ENCODE data around the gene SAP30BP. TPM values are rescaled to one million over a fixed set of nuclear protein-coding genes. Genes with fewer than 3 reads are reported as not detected.

The SAP30BP gene
- total RNA-seq, 1 experiment from 2014 or later = 80.3 TPM

DNA sequence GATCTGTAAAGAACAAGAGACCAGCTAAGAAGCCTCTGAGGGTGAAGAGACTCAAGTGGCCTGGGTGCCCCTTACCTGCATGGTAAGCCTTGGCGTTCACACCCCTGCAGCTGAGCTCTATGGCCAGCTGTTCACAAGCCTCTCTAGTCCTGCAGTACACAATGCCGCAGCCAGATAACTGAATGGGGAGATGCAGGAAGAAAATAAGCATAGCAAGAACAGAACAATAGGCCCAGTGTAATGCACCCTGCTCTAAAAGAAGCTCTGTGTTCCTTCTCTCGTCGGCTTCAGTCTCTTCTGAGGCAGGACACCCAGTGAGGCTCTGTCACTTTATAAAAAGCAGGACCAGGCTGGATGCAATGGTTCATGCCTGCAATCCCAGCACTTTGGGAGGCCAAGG, 5.6 kb upstream of the SAP30BP start:
- H3K36me3 ChIP-seq (ENCODE audit: low read depth) = peaks cover 4% of the 10 kb centered on the region; the same call in 1 of the 2 replicates
- H3K27ac ChIP-seq = no peak overlapping the region
- no peaks in the 10 kb centered on the region for H3K9me3 ChIP-seq (ENCODE audit: insufficient read depth, low read depth)
- intact Hi-C loops (cut with micrococcal nuclease; ENCODE audit: unreplicated experiment) = no loop called here
- ChIA-PET CTCF (no interaction called here), POLR2A (ENCODE audit: unreplicated experiment) (no interaction called here)
- no peaks in the 10 kb centered on the region for H3K9me2 ChIP-seq (ENCODE audit: insufficient read depth)
- H2AFZ ChIP-seq = no peak overlapping the region
- no TSS peak for BruUV-seq (replicated peaks)
- no peak overlapping the region for H3K4me3 ChIP-seq
- peaks cover 7% of the 10 kb centered on the region for H3F3A ChIP-seq (ENCODE audit: insufficient read depth, low read depth)
- peaks cover 16% of the 10 kb centered on the region for H3K79me2 ChIP-seq (ENCODE audit: low read depth)
- H3K4me1 ChIP-seq (replicated peaks; ENCODE audit: insufficient read depth) = peaks cover 9% of the 10 kb centered on the region
- no peak for DNase-seq
- TF ChIP-seq EZH2 (IDR thresholded peaks at IDR 0.05; ENCODE audit: low read depth) = no peak
- TF ChIP-seq, protein P1, sequence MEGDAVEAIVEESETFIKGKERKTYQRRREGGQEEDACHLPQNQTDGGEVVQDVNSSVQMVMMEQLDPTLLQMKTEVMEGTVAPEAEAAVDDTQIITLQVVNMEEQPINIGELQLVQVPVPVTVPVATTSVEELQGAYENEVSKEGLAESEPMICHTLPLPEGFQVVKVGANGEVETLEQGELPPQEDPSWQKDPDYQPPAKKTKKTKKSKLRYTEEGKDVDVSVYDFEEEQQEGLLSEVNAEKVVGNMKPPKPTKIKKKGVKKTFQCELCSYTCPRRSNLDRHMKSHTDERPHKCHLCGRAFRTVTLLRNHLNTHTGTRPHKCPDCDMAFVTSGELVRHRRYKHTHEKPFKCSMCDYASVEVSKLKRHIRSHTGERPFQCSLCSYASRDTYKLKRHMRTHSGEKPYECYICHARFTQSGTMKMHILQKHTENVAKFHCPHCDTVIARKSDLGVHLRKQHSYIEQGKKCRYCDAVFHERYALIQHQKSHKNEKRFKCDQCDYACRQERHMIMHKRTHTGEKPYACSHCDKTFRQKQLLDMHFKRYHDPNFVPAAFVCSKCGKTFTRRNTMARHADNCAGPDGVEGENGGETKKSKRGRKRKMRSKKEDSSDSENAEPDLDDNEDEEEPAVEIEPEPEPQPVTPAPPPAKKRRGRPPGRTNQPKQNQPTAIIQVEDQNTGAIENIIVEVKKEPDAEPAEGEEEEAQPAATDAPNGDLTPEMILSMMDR (conservative IDR thresholded peaks at IDR 0.05) = no peak
- H3K27me3 ChIP-seq (ENCODE audit: insufficient read depth, low read depth) = no peaks in the 10 kb centered on the region
- no peaks in the 10 kb centered on the region for H4K20me1 ChIP-seq (ENCODE audit: insufficient read depth)
- no peak overlapping the region for H3K4me2 ChIP-seq

DNA sequence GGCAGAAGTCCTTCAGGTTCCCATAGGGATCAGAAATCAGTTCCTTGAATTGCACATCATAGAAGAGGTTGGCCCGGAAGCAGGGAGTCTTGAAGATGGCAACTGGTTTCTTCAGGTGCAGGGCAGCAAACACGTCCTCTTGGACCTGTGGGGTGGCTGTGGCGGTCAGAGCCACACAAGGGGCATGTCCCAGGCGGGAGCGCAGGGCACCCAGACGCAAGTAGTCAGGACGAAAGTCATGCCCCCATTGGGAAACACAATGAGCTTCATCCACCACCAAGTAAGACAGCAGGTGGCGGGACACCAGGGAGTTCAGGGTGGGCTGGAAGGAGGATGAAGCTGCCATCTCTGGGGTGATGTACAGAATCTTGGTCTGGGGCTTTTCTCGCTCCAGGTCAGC, 4.6 kb upstream of the SAP30BP start:
- Histone ChIP-seq H3K79me2 (ENCODE audit: low read depth) (peaks cover 24% of the 10 kb centered on the region), H3K4me3 (no peak overlapping the region), H3K27ac (no peak overlapping the region), H3K4me1 (replicated peaks; ENCODE audit: insufficient read depth) (peaks cover 9% of the 10 kb centered on the region), H3K9me2 (ENCODE audit: insufficient read depth) (no peaks in the 10 kb centered on the region), H3F3A (ENCODE audit: insufficient read depth, low read depth) (peaks cover 7% of the 10 kb centered on the region), H2AFZ (no peak overlapping the region), H3K4me2 (no peak overlapping the region), H3K9me3 (ENCODE audit: insufficient read depth, low read depth) (no peaks in the 10 kb centered on the region), H3K36me3 (ENCODE audit: low read depth) (no peaks in the 10 kb centered on the region), H4K20me1 (ENCODE audit: insufficient read depth) (no peaks in the 10 kb centered on the region), H3K27me3 (ENCODE audit: insufficient read depth, low read depth) (no peaks in the 10 kb centered on the region)
- intact Hi-C loops (cut with micrococcal nuclease; ENCODE audit: unreplicated experiment) = no loop called here
- BruUV-seq (replicated peaks) = no TSS peak
- TF ChIP-seq, protein P1 (conservative IDR thresholded peaks at IDR 0.05) = no peak
- TF ChIP-seq EZH2 (IDR thresholded peaks at IDR 0.05; ENCODE audit: low read depth) = no peak
- ChIA-PET CTCF (no interaction called here), POLR2A (ENCODE audit: unreplicated experiment) (no interaction called here)
- DNase-seq = no peak

GRCh38 chr17:75664099-75664549, 3.0 kb upstream of the SAP30BP start:
- H3K36me3 ChIP-seq (ENCODE audit: low read depth) = no peaks in the 10 kb centered on the region
- no peak overlapping the region for H3K4me2 ChIP-seq
- H3K4me3 ChIP-seq = no peak overlapping the region
- ChIA-PET POLR2A (ENCODE audit: unreplicated experiment) (no interaction called here), CTCF (no interaction called here)
- peaks cover 40% of the 10 kb centered on the region for H3K79me2 ChIP-seq (ENCODE audit: low read depth)
- no peak for TF ChIP-seq EZH2 (IDR thresholded peaks at IDR 0.05; ENCODE audit: low read depth)
- TF ChIP-seq, protein P1 (conservative IDR thresholded peaks at IDR 0.05) = no peak
- H3K4me1 ChIP-seq (replicated peaks; ENCODE audit: insufficient read depth) = peaks cover 21% of the 10 kb centered on the region
- H3K27ac ChIP-seq = no peak overlapping the region
- no peaks in the 10 kb centered on the region for H3K9me3 ChIP-seq (ENCODE audit: insufficient read depth, low read depth)
- H3K9me2 ChIP-seq (ENCODE audit: insufficient read depth) = no peaks in the 10 kb centered on the region
- no peak overlapping the region for H2AFZ ChIP-seq
- no peaks in the 10 kb centered on the region for H4K20me1 ChIP-seq (ENCODE audit: insufficient read depth)
- DNase-seq = no peak
- H3K27me3 ChIP-seq (ENCODE audit: insufficient read depth, low read depth) = no peaks in the 10 kb centered on the region
- intact Hi-C loops (cut with micrococcal nuclease; ENCODE audit: unreplicated experiment) = no loop called here
- no TSS peak for BruUV-seq (replicated peaks)
- H3F3A ChIP-seq (ENCODE audit: insufficient read depth, low read depth) = peaks cover 13% of the 10 kb centered on the region

All from PC-9 (cell line).